Measurements from ENCODE around the gene CLMN.

GRCh38 chr14:95330591-95331370 is 11.1 kb upstream of the CLMN start:
- no peak for TF ChIP-seq POLR2A (IDR thresholded peaks at IDR 0.05; ENCODE audit: borderline replicate concordance, extremely low read depth, insufficient read depth, insufficient read length)
- no peak for TF ChIP-seq CEBPB (IDR thresholded peaks at IDR 0.05; ENCODE audit: low read depth)
- no peak for TF ChIP-seq CTCF (IDR thresholded peaks at IDR 0.05 in 2 of 3, conservative IDR thresholded peaks at IDR 0.05 in 1 of 3; ENCODE audit: borderline replicate concordance in 1 of 3, insufficient read depth in 1 of 3, low read depth in 2 of 3, low read length in 2 of 3)
- TF ChIP-seq RAD21 (IDR thresholded peaks at IDR 0.05; ENCODE audit: low read depth), result no peak
- TF ChIP-seq EGR1 (IDR thresholded peaks at IDR 0.05; ENCODE audit: low read depth), result no peak
- no peak for TF ChIP-seq TCF7L2 (IDR thresholded peaks at IDR 0.05; ENCODE audit: borderline replicate concordance, extremely low read depth, insufficient read depth, insufficient read length)
- TF ChIP-seq FOSL1 (IDR thresholded peaks at IDR 0.05; ENCODE audit: low read depth), result no peak
- TF ChIP-seq POLR2AphosphoS5 (IDR thresholded peaks at IDR 0.05; ENCODE audit: low read depth, low read length), result no peak
- TF ChIP-seq EZH2 (IDR thresholded peaks at IDR 0.05), result no peak
- TF ChIP-seq ZBTB33 (IDR thresholded peaks at IDR 0.05; ENCODE audit: extremely low read depth, insufficient replicate concordance, low read length), result no peak
- no peak for TF ChIP-seq REST (IDR thresholded peaks at IDR 0.05; ENCODE audit: low read depth)
- no peak for TF ChIP-seq SRF (IDR thresholded peaks at IDR 0.05; ENCODE audit: low read depth)
- TF ChIP-seq MAX (IDR thresholded peaks at IDR 0.05), result no peak
- TF ChIP-seq SIN3A (IDR thresholded peaks at IDR 0.05; ENCODE audit: low read depth), result no peak
